A549 treated with AZD2906 at 1 μM for 4 hours (cell line): Measurements from ENCODE around the gene ZDHHC5. TPM values are rescaled to one million over a fixed set of nuclear protein-coding genes. Genes with fewer than 3 reads are reported as not detected.

Experiments
- total RNA-seq: library from RNA; stranded (reverse); fragments of 200-300 nt; extraction: Qiagen RNA extraction; gene quantifications from 5 replicates; pipeline ENCODE4 v1.2.3, GENCODE V29; 2022

Gene ZDHHC5, protein sequence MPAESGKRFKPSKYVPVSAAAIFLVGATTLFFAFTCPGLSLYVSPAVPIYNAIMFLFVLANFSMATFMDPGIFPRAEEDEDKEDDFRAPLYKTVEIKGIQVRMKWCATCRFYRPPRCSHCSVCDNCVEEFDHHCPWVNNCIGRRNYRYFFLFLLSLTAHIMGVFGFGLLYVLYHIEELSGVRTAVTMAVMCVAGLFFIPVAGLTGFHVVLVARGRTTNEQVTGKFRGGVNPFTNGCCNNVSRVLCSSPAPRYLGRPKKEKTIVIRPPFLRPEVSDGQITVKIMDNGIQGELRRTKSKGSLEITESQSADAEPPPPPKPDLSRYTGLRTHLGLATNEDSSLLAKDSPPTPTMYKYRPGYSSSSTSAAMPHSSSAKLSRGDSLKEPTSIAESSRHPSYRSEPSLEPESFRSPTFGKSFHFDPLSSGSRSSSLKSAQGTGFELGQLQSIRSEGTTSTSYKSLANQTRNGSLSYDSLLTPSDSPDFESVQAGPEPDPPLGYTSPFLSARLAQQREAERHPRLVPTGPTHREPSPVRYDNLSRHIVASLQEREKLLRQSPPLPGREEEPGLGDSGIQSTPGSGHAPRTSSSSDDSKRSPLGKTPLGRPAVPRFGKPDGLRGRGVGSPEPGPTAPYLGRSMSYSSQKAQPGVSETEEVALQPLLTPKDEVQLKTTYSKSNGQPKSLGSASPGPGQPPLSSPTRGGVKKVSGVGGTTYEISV
- total RNA-seq: 67.5 to 75.4 TPM (median 68.8 TPM) in 5 replicates

GRCh38 chr11:57667736-57668433 lies at the start of gene ZDHHC5:
ZDHHC5 (plus strand) TSS chr11:57668114; CDS start chr11:57673091, 4,977 bp downstream.

DNA sequence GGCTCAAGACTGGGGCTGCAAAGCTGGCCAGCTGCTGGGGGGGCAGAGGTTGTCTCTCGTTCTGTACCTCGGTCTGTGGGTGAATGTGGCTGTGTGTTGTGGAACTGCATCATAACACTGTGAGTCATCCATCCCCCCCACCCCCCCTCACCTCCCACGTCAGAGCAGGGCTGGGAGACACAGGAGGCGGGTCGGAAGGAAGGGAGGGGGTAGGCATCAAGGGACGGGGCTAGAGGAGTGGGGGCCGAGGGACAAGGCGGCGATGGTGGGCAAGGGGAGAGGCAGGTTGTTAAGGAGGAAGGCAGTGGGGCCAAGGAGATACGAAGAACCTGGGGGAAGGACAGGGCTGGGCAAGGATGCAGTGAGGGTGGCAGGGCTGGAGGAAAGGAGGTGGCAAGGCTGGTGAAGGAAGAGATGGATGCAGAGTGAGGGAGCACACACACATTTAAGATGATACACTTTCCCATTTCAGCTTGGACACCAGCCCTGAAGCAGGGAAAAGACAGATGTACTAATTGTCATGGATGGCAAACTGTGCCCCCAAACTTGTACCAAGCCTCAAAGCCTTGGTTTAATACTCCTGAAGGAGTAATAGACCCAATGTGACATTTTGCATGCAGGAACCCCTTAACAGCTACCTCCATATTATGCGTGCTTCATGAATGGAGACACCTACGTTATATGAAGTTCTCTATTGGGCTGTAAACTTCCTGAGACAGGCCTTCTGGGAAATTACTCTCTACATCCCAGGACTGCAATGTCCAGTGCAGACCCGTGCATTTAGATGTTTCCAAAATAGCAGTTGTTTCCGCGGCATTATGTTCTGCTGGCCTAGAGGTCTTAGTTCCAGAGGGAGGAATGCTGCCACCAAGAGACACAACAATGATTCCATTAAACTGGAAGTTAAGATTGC lies 17.8 kb upstream of the ZDHHC5 start, which contains the start of gene YPEL4:
TSS of gene YPEL4 (minus strand) at position 87 of the 913 bp plus-strand sequence. CDS start 2,805 bp downstream, outside the sequence.

DNA sequence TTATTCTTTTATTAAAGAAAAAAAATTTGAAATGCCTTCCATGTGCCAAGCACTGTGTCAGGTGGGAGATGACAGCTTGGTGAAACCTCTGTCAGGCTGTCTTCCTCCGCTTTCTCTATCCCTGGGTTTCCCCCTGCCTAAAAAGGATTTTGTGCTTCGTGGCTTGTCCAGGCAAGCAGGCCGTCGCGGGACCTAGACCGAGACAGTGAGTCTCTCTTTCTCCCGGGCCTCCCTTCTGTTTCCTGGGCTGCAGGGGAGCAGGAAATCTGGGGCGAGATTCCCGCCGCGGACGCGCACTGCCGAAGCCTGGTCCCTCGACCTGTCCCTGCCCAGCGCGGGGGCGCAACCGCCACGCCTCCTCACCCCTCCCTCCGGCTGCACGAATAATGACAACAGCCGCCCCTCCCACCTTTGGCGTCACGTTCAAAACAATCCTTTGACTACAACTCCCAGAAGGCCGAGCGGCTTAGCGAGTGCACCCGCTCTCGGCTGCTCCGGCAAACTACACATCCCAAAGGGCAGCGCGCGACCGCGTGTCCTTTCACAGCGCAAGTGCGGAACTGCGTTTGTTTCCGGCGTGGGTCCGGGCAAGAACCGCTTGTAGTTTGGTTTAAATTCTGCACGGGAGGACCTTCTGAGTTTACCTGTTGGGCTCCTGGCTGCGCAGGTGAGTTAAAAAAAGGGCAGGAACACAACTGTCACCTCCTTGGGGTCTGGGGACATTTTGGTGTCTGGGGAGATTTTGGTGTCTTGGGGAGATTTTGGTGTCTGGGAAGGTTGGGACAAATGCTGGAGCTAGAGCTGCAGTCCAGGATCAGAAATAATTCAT lies 10.5 kb upstream of the ZDHHC5 start, which contains the start of gene CLP1:
TSS of gene CLP1 (plus strand) at position 569 of the 829 bp plus-strand sequence. CDS start 1,715 bp downstream, outside the sequence.

DNA sequence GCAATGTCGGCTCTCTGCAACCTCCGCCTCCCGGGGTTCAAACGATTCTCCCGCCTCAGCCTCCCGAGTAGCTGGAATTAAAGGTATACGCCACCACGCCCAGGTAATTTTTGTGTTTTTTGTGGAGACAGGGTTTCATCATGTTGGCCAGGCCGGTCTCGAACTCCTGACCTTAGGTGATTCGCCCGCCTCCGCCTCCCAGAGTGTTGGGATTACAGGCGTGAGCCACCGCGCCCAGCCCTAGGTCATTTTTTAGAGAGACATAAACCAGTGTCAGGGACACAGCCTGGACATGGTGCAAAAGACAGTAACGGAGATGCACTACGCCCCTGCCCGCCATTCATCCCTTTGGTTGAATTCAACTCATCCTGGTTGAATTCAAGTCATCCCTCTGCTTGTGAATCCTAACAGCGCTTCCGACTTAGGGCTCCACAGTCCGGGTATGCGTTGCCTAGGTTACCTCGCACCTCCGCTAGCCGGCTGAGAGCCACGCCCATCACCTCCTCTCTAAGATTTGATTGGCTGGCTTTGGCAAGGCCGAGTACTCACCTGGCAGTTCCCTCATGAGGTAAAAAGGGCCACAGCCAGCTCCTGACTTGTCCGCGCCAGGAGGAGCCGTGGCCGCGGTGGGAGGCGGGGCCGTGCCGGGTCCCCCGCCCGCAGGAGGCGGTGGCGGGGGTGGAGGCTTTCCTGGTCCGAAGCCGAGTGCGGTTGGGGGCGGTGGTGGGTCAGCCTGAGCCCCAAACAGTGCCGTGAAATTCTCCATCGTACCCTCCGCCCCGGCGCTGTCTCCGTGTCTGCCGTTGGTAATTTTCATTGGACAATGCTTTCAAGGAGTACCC lies 43.7 kb downstream of the ZDHHC5 start, which contains the start of gene MED19:
TSS of gene MED19 (minus strand) at position 802 of the 842 bp plus-strand sequence. CDS start at position 766, 36 bp downstream.

GRCh38 chr11:57712256-57713150 lies 44.6 kb downstream of the ZDHHC5 start, which contains the start of gene TMX2:
TMX2 (plus strand) TSS chr11:57712593; CDS start chr11:57712619, 26 bp downstream.

GRCh38 chr11:57741132-57742086 lies 73.5 kb downstream of the ZDHHC5 start, which contains the start of gene SELENOH:
SELENOH (plus strand) TSS chr11:57741491; CDS start chr11:57741596, 105 bp downstream.

Other genes starting within 250 kb of the ZDHHC5 start
- 0.27 to 1.0 TPM (median 0.33 TPM) in 5 replicates for gene SLC43A3, start 241.0 kb upstream of the ZDHHC5 start, total RNA-seq
- 44.0 to 92.2 TPM (median 83.4 TPM) in 5 replicates for gene RTN4RL2, start 207.6 kb upstream of the ZDHHC5 start, total RNA-seq
- gene SLC43A1, start 152.4 kb upstream of the ZDHHC5 start, total RNA-seq: 2.2 to 3.0 TPM (median 2.5 TPM) in 5 replicates
- 148 to 174 TPM (median 157 TPM) in 5 replicates for gene TIMM10, start 137.4 kb upstream of the ZDHHC5 start, total RNA-seq
- gene SMTNL1, start 130.5 kb upstream of the ZDHHC5 start, total RNA-seq: not detected in 5 replicates
- 36.8 to 45.5 TPM (median 44.8 TPM) in 5 replicates for gene UBE2L6, start 100.4 kb upstream of the ZDHHC5 start, total RNA-seq
- gene SERPING1, start 70.4 kb upstream of the ZDHHC5 start, total RNA-seq: 0.74 to 1.3 TPM (median 0.90 TPM) in 5 replicates
- gene YPEL4, start 18.2 kb upstream of the ZDHHC5 start, total RNA-seq: 0.14 to 0.36 TPM (median 0.25 TPM) in 4 of 5 replicates, not detected in the other
- 26.8 to 28.5 TPM (median 28.2 TPM) in 5 replicates for gene CLP1, start 10.4 kb upstream of the ZDHHC5 start, total RNA-seq
- gene MED19, start 44.1 kb downstream of the ZDHHC5 start, total RNA-seq: 27.0 to 31.9 TPM (median 29.5 TPM) in 5 replicates
- gene TMX2, start 44.5 kb downstream of the ZDHHC5 start, total RNA-seq: 141 to 159 TPM (median 149 TPM) in 5 replicates
- 104 to 154 TPM (median 146 TPM) in 5 replicates for gene SELENOH, start 73.4 kb downstream of the ZDHHC5 start, total RNA-seq
- gene BTBD18, start 83.7 kb downstream of the ZDHHC5 start, total RNA-seq: not detected in 5 replicates
- 52.2 to 63.4 TPM (median 60.7 TPM) in 5 replicates for gene CTNND1, start 93.7 kb downstream of the ZDHHC5 start, total RNA-seq